ENCODE data around the gene TBC1D10B. TPM values are rescaled to one million over a fixed set of nuclear protein-coding genes. Genes with fewer than 3 reads are reported as not detected.

The TBC1D10B gene
- total RNA-seq, 1 donor from 2014 or later, result 45.6 TPM

- Mint-ChIP-seq H3K27me3 (ENCODE audit: low read depth) (no peaks in the 10 kb centered on the region), H3K4me3 (no peak overlapping the region)
Measured at GRCh38 chr16:30357715-30358576, 12.3 kb downstream of the TBC1D10B start.

GRCh38 chr16:30357085-30357714 is 13.1 kb downstream of the TBC1D10B start:
- Mint-ChIP-seq H3K36me3 (ENCODE audit: low read depth) (peaks cover 4% of the 10 kb centered on the region), H3K4me1 (peaks cover 22% of the 10 kb centered on the region), H3K9me3 (no peaks in the 10 kb centered on the region), H3K27me3 (ENCODE audit: low read depth) (no peaks in the 10 kb centered on the region), H3K4me3 (no peak overlapping the region), H3K27ac (ENCODE audit: unreplicated experiment) (no peak overlapping the region)
- no peak for TF ChIP-seq CTCF (conservative IDR thresholded peaks at IDR 0.05)
- no peak for DNase-seq (ENCODE audit: low read depth, low spot score)

More at GRCh38 chr16:30357715-30358576, 12.3 kb downstream of the TBC1D10B start:
- H3K4me1 Mint-ChIP-seq, result peaks cover 22% of the 10 kb centered on the region
- no peak for DNase-seq (ENCODE audit: low read depth, low spot score)
- H3K36me3 Mint-ChIP-seq (ENCODE audit: low read depth), result peaks cover 8% of the 10 kb centered on the region
- no peaks in the 10 kb centered on the region for H3K9me3 Mint-ChIP-seq
- TF ChIP-seq CTCF (conservative IDR thresholded peaks at IDR 0.05), result no peak
- H3K27ac Mint-ChIP-seq (ENCODE audit: unreplicated experiment), result no peak overlapping the region

- H3K27me3 Mint-ChIP-seq (ENCODE audit: low read depth), result no peaks in the 10 kb centered on the region
- peak overlapping the region; percentile 98 for H3K4me3 Mint-ChIP-seq
- peaks cover 3% of the 10 kb centered on the region for H3K36me3 Mint-ChIP-seq (ENCODE audit: low read depth)
- H3K4me1 Mint-ChIP-seq, result peaks cover 22% of the 10 kb centered on the region
- no peak for DNase-seq (ENCODE audit: low read depth, low spot score)
- no peaks in the 10 kb centered on the region for H3K9me3 Mint-ChIP-seq
- no peak for TF ChIP-seq CTCF (conservative IDR thresholded peaks at IDR 0.05)
- peak overlapping the region; percentile 100 for H3K27ac Mint-ChIP-seq (ENCODE audit: unreplicated experiment)
Measured at GRCh38 chr16:30356401-30357084, 13.8 kb downstream of the TBC1D10B start.

- no peak for TF ChIP-seq CTCF (conservative IDR thresholded peaks at IDR 0.05)
- Mint-ChIP-seq H3K27ac (ENCODE audit: unreplicated experiment) (peak overlapping the region; percentile 100), H3K4me3 (peak overlapping the region; percentile 98), H3K9me3 (no peaks in the 10 kb centered on the region), H3K36me3 (ENCODE audit: low read depth) (peaks cover 3% of the 10 kb centered on the region), H3K4me1 (peaks cover 22% of the 10 kb centered on the region), H3K27me3 (ENCODE audit: low read depth) (no peaks in the 10 kb centered on the region)
- no peak for DNase-seq (ENCODE audit: low read depth, low spot score)
Measured at GRCh38 chr16:30355954-30356308, 14.4 kb downstream of the TBC1D10B start.

GRCh38 chr16:30355144-30355953 is 14.9 kb downstream of the TBC1D10B start, which contains the start of gene CD2BP2:
CD2BP2 (minus strand) TSS chr16:30355308; CDS start chr16:30354681, 627 bp downstream.
- no peak for TF ChIP-seq CTCF (conservative IDR thresholded peaks at IDR 0.05)
- no peaks in the 10 kb centered on the region for H3K27me3 Mint-ChIP-seq (ENCODE audit: low read depth)
- DNase-seq (ENCODE audit: low read depth, low spot score), result peak; percentile 84
- H3K36me3 Mint-ChIP-seq (ENCODE audit: low read depth), result peaks cover 6% of the 10 kb centered on the region
- H3K4me3 Mint-ChIP-seq, result peak within 1 kb of the TSS; percentile 98
- H3K27ac Mint-ChIP-seq (ENCODE audit: unreplicated experiment), result peak within 1 kb of the TSS; percentile 100
- no peaks in the 10 kb centered on the region for H3K9me3 Mint-ChIP-seq
- H3K4me1 Mint-ChIP-seq, result peaks cover 22% of the 10 kb centered on the region

Measured in neural crest cell (in vitro differentiated cells).